GM19397 (cell line): Measurements from ENCODE around the gene ACTR3.

Source experiments
- ATAC-seq: cut with Tn5 transposase; IDR thresholded peaks from one replicate; pipeline ENCODE4 v1.9.1; 2021; ENCODE audit warnings: mild to moderate bottlenecking, moderate library complexity; ENCODE audit not compliant: unreplicated experiment

Gene ACTR3

GRCh38 chr2:113875135-113875534, 14.8 kb upstream of the ACTR3 start:
- ATAC-seq: no peak

- ATAC-seq: no peak
Observed at GRCh38 chr2:113876503-113877387, 13.1 kb upstream of the ACTR3 start.

GRCh38 chr2:113877711-113878598, 11.9 kb upstream of the ACTR3 start:
- ATAC-seq: no peak

- no peak for ATAC-seq
Observed at GRCh38 chr2:113878743-113879142, 11.1 kb upstream of the ACTR3 start.

GRCh38 chr2:113879457-113879856, 10.4 kb upstream of the ACTR3 start:
- no peak for ATAC-seq

GRCh38 chr2:113886479-113887008, 3.3 kb upstream of the ACTR3 start:
- ATAC-seq: peak; percentile 71

GRCh38 chr2:113887009-113887792, 2.7 kb upstream of the ACTR3 start:
- ATAC-seq: no peak

GRCh38 chr2:113888641-113889470, 1.0 kb upstream of the ACTR3 start:
- ATAC-seq: no peak

GRCh38 chr2:113890253-113891235, 655 bp downstream of the ACTR3 start:
- ATAC-seq: peak; percentile 16

GRCh38 chr2:113891265-113891959, 1.5 kb downstream of the ACTR3 start:
- ATAC-seq: no peak

- ATAC-seq: no peak
Observed at GRCh38 chr2:113892004-113892710, 2.3 kb downstream of the ACTR3 start.

GRCh38 chr2:113894156-113894743, 4.4 kb downstream of the ACTR3 start:
- no peak for ATAC-seq

GRCh38 chr2:113895301-113895700, 5.4 kb downstream of the ACTR3 start:
- ATAC-seq: no peak

- no peak for ATAC-seq
Observed at GRCh38 chr2:113895819-113896563, 6.1 kb downstream of the ACTR3 start.

GRCh38 chr2:113896791-113897190, 6.9 kb downstream of the ACTR3 start:
- no peak for ATAC-seq

- ATAC-seq: no peak
Observed at GRCh38 chr2:113898081-113898480, 8.2 kb downstream of the ACTR3 start.
